CD4-positive, alpha-beta T cell treated with Interleukin-2 at 100 ng/mL for 4 hours (primary cell): Measurements from ENCODE around the gene WDR27.
"Not testable (repeated sequence)": the region's sequence is repeated elsewhere in the genome, so short reads cannot be mapped to it uniquely, and the experiment has no call there.

Experiments used
- DNase-seq: peaks from one replicate; pipeline ENCODE4 v3.0.0-alpha.2; 2020; ENCODE audit warnings: low spot score

WDR27 gene

DNA sequence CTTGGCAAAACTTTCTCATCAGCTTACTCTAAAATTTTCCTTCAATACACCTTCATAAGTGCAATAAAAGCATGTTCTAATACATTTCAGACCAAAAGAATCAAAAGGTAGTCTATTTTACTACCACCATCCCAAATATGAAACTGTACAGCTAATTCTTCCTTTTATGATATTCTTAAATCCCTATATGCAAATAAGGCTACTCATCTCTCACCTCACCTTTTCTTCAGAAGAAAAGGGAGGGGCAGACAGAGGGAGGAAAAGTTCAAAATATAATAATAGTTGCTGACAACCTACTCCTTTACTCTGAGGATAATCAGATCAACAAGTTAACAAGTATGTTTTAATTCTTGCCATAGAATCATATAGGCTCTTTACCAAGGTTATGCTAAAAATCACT lies 7.5 kb upstream of the WDR27 start:
- no peak for DNase-seq

DNA sequence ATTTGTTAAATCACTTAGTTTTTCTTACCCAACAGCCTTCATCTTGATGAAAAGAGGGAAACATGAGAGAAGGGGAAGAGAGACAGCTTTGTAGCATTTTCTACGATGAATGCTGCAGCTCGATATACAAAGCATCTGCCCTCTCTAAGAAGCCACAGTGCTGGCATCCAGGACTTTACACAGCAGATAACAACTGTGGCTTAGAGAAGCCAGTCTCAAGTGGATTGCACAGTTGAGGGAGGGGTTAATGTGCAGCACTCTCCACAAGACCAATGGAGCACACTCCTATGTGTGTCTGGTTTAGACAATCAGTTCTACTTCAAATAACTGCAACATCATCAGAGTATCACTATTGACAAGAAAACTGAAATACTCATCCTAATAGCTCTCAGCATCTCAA lies 5.9 kb upstream of the WDR27 start:
- DNase-seq = no peak

DNA sequence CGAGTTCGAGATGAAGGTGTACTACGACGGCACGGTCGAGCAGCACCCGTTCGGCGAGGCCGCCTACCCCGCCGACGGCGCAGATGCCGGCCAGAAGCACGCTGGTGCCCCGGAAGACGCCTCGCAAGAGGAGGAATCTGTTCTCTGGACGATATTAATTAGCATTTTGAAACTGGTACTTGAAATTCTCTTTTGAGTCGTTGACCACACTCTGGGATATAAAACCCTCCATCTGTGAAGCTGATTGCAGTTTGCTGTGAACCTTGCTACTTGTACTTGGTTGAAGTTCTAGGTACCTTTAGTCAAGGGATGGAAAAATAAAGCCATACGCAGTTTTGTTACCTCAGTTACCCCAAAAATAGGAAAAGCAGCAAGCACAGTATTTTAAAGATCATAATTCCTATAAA lies 1.0 kb upstream of the WDR27 start:
- no peak for DNase-seq

DNA sequence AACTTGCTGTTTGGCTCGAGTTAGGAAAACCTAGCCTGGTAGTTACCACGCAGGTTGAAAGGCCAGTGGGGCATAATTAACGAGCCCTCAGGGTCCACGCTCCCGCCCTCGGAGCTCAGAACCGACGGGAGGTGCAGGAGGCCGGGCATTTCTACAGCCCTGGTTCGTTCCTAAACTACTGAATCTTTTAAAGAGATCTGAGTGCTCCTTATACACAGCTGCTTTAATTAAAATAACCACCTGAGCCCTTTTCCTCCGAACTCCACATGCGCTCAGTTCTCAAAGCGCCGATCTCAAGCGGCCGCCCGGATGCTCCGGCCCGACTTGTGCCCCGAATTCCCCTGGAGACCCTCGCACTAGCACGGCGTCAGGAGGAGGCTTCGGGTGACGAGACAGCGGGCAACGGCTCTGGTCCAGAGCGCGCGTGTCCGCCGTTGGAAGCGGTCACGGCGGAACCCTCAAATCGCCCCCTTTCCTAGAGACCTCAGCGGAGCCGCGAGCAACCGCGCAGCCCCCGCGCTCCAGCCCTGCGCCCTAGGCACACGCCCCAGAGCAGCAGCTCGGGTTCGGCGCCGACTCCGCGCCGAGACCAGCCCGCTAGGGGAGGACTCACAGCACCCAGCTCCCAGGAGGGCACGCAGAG lies 397 bp downstream of the WDR27 start:
- no peak for DNase-seq

DNA sequence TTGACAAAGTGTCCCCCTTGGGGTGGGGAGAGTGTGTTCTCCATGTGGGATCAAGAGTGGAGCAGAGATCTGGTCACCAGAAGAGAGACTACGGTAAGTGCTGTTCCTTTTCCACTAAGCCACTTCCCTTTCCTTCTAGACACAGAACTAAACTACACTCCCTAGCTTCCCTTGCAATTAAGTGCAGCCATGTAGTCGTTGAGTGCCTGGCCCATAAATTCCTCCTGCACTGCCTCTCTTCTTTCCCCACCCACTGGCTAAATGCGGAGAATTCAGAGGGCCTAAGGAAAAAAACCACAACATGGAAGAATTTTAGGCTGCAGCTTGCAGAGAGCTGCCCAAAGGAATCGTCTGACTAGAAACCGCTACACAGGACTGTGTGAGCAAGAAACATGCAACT lies 1.5 kb downstream of the WDR27 start:
- DNase-seq = no peak

DNA sequence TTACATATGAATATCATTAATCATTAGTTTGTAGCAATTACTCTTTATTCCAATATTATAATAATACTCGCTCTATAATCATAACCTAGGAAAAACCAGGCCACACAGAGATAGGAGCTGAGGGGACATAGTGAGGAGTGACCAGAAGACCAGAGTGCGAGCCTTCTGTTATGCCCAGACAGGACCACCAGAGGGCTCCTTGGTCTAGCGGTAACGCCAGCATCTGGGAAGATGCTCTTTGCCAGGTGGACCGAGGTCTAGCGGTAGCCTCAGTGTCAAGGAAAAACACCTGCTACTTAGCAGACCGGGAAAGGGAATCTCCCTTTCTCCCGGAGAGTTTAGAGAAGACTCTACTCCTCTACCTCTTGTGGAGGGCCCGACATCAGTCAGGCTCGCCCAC lies 4.7 kb downstream of the WDR27 start:
- DNase-seq = not testable (repeated sequence)

DNA sequence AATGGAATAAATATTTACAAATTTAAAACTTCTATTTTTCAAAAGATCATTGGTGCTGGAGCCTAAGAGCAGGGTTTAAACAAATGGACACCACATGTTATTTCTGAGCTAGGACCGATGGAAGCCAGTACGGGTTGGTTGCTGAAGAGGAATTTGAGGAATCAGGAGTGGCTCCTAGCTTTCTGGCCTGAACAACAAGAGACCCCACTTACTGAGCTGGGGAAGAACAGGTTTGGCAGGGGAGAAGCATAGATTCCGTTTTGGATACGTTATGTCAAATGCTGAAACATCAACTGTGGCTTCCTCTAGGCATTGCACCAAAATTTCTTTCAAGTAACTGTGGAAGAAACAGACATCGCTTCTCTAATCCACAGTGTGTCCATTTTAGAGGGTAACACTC lies 6.7 kb downstream of the WDR27 start:
- DNase-seq = no peak

DNA sequence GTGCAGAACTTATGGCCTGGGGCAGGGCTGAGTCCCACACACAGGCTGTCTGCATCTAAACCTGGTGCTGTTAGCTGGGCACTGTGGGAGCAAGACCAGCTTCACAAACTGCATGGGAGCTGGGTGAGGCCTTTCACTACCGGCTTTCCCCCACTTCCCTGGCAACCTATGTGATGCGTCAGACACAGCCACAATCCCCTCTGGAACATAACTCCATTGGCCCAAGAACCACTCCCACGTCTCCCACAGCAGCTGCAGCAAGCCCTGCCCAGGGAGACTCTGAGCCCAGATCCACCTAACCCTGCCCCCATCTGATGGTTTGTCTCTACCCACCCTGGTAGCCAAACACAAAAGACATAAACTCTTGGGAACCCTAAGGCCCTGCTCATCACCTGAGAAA lies 9.3 kb downstream of the WDR27 start:
- no peak for DNase-seq

DNA sequence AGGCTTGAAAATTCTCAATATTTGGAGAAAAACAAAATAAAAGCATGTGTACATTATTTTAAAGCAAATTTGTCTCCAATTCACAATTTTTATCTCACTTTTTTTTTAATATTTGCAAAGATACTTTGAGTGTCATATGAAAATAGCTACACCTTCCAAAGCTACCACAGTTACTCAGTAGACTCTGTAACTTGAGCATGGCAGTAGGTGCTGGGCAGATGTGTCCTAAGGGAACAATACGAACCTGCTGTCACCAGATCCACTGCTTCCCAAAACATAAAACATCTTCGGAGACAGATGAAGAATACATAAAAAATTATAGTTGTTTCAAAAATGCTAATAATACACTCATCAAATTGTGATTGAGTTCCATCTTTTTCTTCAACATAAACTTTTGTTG lies 10.6 kb downstream of the WDR27 start:
- no peak for DNase-seq

DNA sequence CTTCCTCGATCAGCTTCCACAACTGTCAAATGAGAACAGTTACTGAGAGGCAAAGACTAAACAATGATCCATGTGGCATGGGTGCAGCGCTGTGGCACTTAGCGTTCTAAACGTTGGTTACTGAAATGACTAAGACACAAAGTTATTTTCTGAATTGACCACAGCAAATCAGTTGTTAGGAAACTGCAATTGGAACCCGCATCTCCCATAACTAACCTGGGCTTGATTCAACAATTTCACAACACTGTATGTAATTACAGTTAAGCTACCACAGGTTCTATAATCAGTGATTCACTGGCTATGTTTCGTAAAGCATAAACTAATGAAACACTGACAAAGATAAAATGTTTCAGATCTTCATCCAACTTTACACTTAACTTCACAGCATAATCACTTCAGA lies 12.5 kb downstream of the WDR27 start:
- DNase-seq = no peak

DNA sequence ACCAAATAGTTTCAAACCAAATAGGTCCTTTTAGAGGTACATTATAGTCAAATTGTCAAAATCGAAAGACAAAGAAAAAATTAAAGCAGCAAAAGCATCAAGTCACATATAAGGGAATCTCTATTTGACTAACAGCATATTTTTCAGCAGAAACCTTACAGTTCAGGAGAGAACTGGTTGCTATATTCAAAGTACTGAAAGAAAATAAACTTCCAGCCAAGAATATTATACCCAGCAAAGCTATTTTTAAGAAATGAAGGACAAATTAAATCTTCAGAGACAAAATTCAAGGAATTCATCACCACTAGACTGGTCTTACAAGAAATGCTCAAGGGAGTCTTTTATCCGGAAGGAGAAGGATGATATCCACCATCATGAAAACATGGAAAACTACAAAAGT lies 16.0 kb downstream of the WDR27 start:
- no peak for DNase-seq

DNA sequence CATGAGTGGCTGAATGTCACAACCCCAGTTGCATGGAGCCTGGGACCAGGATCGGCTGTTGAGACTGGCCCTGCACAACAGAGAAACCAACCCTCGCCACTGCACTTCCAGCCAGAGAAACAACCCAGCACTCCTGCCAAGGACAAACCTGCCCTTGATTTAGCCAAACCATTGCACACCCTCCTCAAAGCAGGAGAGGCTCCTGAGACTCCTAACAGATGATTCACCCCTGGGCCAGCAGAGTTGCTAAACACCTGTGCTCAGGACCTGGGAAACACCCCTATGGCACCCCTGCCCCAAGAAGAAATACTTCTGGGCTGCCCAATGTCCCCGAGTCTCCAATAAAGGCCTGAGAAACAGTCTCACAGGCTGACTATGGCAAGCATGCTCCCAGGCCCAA lies 17.8 kb downstream of the WDR27 start:
- no peak for DNase-seq

DNA sequence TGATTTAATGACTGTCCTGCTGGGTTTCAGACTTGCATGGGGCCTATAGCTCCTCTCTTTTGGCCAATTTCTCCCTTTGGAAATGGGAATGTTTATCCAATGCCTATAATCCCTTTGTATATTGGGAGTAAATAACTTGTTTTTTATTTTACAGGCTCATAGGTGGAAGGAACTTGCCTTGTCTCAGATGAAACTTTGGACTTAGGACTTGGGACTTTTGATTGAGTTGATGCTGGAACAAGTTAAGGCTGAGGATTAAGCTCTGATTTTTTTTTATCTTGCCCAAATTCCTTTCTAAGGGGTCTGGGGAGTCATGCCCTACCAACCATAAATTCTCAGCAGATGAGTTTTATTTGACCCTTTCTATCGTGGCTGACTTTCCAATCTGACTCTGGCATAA lies 23.5 kb downstream of the WDR27 start:
- no peak for DNase-seq

DNA sequence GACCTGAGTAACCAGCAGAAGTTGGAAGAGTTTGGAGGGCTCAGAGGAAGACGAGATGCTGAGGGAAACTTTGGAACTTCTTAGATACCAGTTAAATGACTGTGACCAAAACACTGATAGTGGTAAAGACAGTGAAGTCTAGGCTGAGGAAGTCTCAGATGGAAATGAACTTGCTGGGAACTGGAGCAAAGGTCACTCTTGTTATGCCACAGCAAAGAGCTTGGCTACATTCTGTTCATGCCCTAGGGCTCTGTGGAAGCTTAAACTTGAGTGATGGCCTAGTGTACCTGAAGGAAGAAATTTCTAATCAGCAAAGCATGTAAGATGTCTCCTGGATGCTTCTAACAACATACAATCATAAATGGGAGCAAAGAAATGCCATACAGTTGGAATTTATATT lies 24.7 kb downstream of the WDR27 start:
- no peak for DNase-seq

DNA sequence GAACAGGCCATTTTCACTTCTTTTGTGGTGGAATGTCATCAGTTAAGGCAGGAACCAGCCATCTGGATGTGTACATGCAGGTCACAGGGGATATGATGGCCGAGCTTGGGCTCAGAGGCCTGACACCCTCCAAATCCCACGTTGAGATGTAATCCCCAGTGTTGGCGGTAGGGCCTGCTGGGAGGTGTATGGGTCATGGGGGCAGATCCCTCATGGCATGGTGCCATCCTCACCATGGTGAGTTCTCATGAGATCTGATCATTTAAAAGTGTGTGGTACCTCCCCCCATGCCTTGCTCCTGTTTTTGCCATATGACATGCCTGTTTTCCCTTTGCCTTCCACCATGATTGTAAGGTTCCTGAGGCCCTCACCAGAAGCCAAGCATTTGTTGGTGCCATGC lies 26.8 kb downstream of the WDR27 start:
- no peak for DNase-seq

DNA sequence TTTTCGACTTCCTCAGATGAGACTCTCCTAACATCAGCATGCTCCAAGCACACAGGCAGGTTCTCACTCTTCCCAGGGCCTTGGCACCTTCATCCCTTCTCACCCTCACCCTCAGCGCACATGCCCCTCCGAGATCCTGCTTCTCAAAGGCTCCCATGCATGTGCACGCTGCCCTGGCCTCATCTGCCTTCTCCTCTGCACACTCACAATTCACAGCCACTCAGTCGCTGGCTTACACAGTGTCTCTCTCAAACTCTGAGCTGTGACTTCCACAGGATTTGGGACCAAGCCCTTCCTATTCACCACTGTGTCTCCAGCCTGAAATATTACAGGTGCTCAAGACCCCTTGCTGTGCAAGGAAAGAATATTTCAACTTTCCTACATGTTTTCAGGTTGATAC lies 30.3 kb downstream of the WDR27 start:
- no peak for DNase-seq

DNA sequence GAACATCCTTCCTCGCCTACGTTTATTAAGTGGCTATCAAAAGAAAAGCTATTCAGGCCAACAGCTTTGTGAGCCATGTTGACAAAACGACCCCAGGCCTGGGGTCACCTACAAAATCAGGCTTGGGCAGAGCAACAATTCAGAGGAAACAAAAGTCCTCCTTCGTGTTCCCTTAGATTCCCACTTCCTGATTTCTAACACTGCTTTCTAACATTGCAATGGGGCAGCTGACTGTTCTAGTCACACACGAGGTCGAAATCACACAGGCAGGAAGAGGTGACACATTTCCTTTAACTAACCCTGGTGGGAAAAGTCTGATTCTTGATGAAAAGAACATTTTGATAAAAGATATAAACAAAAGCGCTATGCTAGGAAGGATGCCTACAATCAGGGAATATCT lies 31.9 kb downstream of the WDR27 start:
- DNase-seq = no peak

DNA sequence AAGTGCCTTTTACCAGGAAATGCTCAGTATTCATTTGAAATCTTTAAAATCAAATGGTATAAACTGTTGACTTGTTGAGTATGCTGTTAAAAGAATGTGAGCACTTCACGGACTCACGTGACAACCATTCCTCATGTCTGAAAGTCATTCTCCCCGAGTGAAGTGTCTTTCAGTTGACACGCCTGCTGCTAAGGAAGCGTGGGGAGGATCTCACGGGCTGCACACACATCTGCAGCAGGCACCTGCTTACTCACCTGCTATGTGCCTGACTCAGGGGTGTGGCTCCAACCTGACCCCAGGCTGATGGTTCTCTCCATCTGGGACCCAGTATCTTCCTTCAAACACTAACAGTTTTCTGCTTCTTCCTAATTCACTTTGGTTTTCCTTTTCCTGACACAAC lies 32.7 kb downstream of the WDR27 start:
- DNase-seq = no peak

DNA sequence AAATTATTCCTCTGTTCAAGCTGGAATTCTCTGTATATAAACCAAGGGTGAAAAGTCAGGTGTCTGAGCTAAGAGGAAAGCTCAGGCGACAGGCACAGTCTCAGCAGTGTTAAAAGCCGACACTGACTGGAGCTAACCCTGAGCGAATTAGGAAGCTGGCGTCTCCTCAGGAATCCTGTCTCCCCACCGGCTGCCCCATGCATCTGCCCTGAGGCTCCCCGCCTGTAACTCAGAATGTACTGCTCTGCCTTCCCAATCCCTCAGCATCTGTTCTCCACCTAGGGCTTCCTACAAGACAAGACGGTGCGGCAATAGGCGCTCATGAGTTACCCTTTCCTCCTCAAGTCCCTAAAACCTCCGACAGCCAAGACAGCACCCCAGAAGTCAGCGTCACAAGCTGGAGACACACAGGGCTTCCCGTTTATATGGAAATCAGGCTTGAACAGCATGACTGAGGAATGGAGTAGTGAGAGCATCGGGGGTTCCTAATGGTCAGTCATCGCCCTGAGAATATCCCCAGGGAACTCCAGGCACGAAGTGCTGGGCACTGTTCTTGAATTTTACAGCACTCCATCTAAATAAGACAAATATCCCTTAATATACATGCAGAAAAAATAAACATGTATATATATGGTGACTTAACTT lies 33.5 kb downstream of the WDR27 start:
- DNase-seq = no peak

DNA sequence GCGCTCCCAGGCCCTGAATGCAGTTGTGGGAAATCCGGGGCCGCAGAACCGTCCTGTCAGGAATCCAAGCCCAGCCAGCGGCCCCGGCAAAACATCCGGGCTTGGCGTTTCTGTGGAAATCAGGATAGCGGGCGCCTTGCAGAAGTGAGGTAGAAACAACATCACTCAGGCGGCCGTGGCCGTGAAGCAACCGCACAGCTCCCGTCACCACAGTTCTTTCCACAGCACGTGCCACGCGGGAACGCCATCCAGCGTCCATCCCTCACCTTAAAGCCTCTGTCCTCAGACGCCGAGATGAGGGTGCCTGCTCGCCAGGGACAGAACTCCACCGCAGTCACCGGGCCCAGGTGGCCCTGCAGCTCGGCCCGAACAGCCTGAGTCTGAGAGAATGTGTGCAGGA lies 34.1 kb downstream of the WDR27 start:
- DNase-seq = no peak

DNA sequence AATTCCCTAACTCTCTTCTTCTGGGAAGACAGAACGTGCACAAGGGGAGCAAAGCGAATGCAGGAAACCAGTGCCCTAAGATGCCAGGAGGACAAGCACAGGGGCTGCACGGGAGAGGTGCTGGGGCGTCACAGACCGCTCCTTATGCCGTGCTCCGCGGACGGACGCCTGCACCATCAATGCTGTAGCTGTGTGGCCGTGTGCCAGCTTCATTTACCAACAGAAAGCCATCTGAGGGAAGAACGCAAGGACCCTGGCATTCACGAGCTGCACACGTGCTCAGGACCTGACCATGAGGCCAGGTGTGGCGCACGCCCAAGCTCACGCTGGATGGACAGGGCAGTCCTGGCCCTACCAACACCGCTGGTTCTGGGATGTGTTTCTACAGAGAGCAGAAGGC lies 35.4 kb downstream of the WDR27 start:
- DNase-seq = no peak

DNA sequence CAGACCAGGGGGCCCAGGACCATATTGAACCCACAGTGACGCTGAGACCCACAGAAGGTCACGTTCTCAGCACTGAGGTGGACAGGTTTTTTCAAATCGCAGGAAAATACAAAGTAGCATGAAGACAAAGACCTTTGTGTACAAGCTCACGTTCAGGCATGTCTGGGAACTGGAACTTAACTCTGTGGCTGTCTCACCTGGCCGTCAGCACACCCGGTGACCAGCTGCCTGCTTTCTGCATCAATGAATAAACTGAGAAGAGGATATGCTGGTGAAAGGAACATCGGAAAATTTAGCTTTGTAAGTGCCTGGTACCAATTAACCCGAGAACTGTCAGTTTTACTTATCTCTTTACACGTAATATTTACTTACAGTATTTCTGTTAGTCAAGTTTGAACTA lies 36.5 kb downstream of the WDR27 start:
- no peak for DNase-seq

DNA sequence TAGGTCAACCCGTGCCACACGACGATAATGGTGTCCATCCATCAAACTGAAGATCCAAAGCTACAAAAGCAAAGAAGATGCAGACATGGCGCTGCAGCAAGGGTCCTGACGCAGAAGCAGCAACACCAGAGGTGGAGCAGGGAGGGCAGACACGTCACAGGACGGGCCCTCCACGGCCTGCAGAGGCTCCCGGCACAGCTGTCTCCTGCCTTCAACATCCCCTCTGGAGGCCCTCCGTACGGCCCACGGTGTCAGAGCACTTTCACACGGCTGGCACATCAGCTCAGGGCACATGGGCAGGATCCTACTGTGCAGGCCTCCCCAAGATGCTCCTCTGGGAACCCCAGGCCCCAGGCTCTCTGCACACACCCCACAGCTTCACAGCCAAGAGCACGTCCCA lies 37.6 kb downstream of the WDR27 start:
- no peak for DNase-seq

DNA sequence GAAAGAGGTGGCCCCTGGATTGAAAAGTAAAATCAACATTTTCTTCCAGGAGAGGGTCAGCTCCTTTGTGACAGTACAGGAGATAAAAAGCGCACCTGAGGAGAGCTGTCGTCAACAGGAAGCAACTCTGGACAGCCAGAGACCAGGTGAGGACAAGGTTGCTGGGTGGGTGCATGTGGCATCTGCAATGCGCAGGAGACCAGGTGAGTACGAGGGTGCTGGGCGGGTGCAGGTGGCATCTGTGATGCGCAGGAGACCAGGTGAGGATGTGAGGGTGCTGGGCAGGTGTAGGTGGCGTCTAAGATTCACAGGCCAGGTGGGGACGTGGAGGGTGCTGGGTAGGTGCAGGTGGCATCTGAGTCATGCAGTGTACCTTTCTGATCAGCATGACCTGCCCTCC lies 38.4 kb downstream of the WDR27 start:
- no peak for DNase-seq

DNA sequence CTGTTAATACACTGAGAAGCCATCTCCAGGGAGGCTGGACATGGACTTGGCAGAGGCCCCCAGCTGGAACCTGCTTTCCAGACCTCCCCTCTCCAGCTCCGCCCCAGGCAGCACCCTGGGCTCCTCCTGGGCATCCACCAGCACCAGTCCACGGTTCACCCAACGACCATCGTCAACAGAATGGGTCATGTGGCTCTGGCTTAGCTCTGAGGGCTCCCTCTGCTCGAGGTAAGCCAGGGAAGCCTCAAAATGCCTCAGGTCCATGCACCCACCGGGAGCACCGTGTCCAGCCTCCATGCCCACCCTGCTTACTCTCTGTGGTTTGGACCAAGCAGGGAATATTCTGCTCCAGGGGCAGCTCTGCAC lies 40.5 kb downstream of the WDR27 start:
- no peak for DNase-seq
